ENCODE results near the gene COTL1. TPM values are rescaled to one million over a fixed set of nuclear protein-coding genes. Genes with fewer than 3 reads are reported as not detected.
"Not testable (repeated sequence)": the region's sequence is repeated elsewhere in the genome, so short reads cannot be mapped to it uniquely, and the experiment has no call there.

COTL1 gene
- total RNA-seq, 1 donor from 2014 or later, result 107 TPM

- DNase-seq (ENCODE audit: low read depth in 2 of 2), result no peak
Measured at GRCh38 chr16:84531671-84532111, 86.2 kb downstream of the COTL1 start.

- DNase-seq (ENCODE audit: low read depth in 2 of 2), result no peak
Measured at GRCh38 chr16:84530590-84530989, 87.3 kb downstream of the COTL1 start.

- no peak for DNase-seq (ENCODE audit: low read depth in 2 of 2)
Measured at GRCh38 chr16:84529607-84530006, 88.3 kb downstream of the COTL1 start.

GRCh38 chr16:84528322-84528721 lies 89.6 kb downstream of the COTL1 start:
- no peak for DNase-seq (ENCODE audit: low read depth in 2 of 2)

- DNase-seq (ENCODE audit: low read depth in 2 of 2), result no peak
Measured at GRCh38 chr16:84527532-84528269, 90.2 kb downstream of the COTL1 start.

GRCh38 chr16:84526794-84527531 lies 90.9 kb downstream of the COTL1 start:
- peak; percentile 66 to 86 for DNase-seq (ENCODE audit: low read depth in 2 of 2)

- DNase-seq (ENCODE audit: low read depth in 2 of 2), result not testable (repeated sequence)
Measured at GRCh38 chr16:84524941-84525581, 92.8 kb downstream of the COTL1 start.

- DNase-seq (ENCODE audit: low read depth in 2 of 2), result no peak
Measured at GRCh38 chr16:84524346-84524920, 93.4 kb downstream of the COTL1 start.

GRCh38 chr16:84521497-84521770 lies 96.4 kb downstream of the COTL1 start:
- no peak for DNase-seq (ENCODE audit: low read depth in 2 of 2)

GRCh38 chr16:84520725-84521496 lies 97.0 kb downstream of the COTL1 start:
- DNase-seq (ENCODE audit: low read depth in 2 of 2), result no peak

GRCh38 chr16:84519855-84520254 lies 98.0 kb downstream of the COTL1 start:
- no peak for DNase-seq (ENCODE audit: low read depth in 2 of 2)

- DNase-seq (ENCODE audit: low read depth in 2 of 2), result no peak
Measured at GRCh38 chr16:84518804-84519341, 99.0 kb downstream of the COTL1 start.

- peak in 1 of 2 donors; percentile 32 for DNase-seq (ENCODE audit: low read depth in 2 of 2)
Measured at GRCh38 chr16:84518220-84518619, 99.7 kb downstream of the COTL1 start.

- no peak for DNase-seq (ENCODE audit: low read depth in 2 of 2)
Measured at GRCh38 chr16:84517366-84517765, 100.5 kb downstream of the COTL1 start.

Other genes with a start within 250 kb of the COTL1 start
- gene ATP2C2, start 249.5 kb downstream of the COTL1 start, total RNA-seq, result under 0.01 TPM in 1 of 2 replicates, not detected in the other
- gene MEAK7, start 113.4 kb downstream of the COTL1 start, total RNA-seq, result 10.7 and 13.3 TPM in 2 replicates
- 33.1 and 49.8 TPM in 2 replicates for gene KLHL36, start 30.4 kb upstream of the COTL1 start, total RNA-seq
- gene USP10, start 81.9 kb upstream of the COTL1 start, total RNA-seq, result 27.0 and 39.3 TPM in 2 replicates
- under 0.01 and 0.20 TPM in 2 replicates for gene CRISPLD2, start 201.9 kb upstream of the COTL1 start, total RNA-seq

Measured in lung microvascular endothelial cell (primary cell).